ENCODE results near the gene TSHZ2.

GRCh38 chr20:53370345-53370961 is 398.3 kb downstream of the TSHZ2 start:
- TF ChIP-seq NFRKB (IDR thresholded peaks at IDR 0.05): no peak
- TF ChIP-seq ELF4 (IDR thresholded peaks at IDR 0.05): no peak
- TF ChIP-seq HDGF (IDR thresholded peaks at IDR 0.05; ENCODE audit: borderline replicate concordance): no peak
- TF ChIP-seq, protein P1, sequence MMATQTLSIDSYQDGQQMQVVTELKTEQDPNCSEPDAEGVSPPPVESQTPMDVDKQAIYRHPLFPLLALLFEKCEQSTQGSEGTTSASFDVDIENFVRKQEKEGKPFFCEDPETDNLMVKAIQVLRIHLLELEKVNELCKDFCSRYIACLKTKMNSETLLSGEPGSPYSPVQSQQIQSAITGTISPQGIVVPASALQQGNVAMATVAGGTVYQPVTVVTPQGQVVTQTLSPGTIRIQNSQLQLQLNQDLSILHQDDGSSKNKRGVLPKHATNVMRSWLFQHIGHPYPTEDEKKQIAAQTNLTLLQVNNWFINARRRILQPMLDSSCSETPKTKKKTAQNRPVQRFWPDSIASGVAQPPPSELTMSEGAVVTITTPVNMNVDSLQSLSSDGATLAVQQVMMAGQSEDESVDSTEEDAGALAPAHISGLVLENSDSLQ (IDR thresholded peaks at IDR 0.05): no peak
- no peak for TF ChIP-seq SUZ12 (IDR thresholded peaks at IDR 0.05)
- no peak for TF ChIP-seq ZNF384 (IDR thresholded peaks at IDR 0.05)
- no peak for TF ChIP-seq ARNT (IDR thresholded peaks at IDR 0.05)
- no peak for TF ChIP-seq CTBP1 (IDR thresholded peaks at IDR 0.05; ENCODE audit: borderline replicate concordance)
- no peak for TF ChIP-seq SP1 (IDR thresholded peaks at IDR 0.05)
- TF ChIP-seq LEF1 (IDR thresholded peaks at IDR 0.05; ENCODE audit: borderline replicate concordance): no peak
- no peak for TF ChIP-seq BHLHE40 (IDR thresholded peaks at IDR 0.05; ENCODE audit: borderline replicate concordance)
- TF ChIP-seq TARDBP (IDR thresholded peaks at IDR 0.05): no peak
- TF ChIP-seq FOXM1 (IDR thresholded peaks at IDR 0.05; ENCODE audit: borderline replicate concordance): no peak
- TF ChIP-seq FOXA1 (IDR thresholded peaks at IDR 0.05): no peak

All from HEK293T (cell line).